ENCODE results near the gene THBD. TPM values are rescaled to one million over a fixed set of nuclear protein-coding genes. Genes with fewer than 3 reads are reported as not detected.
A peak's percentile ranks its signal among the peaks of the same experiment; 100 is the strongest.

THBD gene
- total RNA-seq, 1 experiment from 2014 or later, result 4.2 TPM

- Histone ChIP-seq H3K4me3 (no peak overlapping the region), H3K27ac (no peak overlapping the region), H3K9me3 (replicated peaks) (no peaks in the 10 kb centered on the region), H3K36me3 (no peaks in the 10 kb centered on the region), H3K27me3 (replicated peaks) (no peaks in the 10 kb centered on the region), H3K4me1 (replicated peaks) (peaks cover 56% of the 10 kb centered on the region)
- no peak for DNase-seq (ENCODE audit: low read depth in 1 of 2, low spot score in 2 of 2)
Observed at GRCh38 chr20:23063168-23063567, 13.7 kb upstream of the THBD start.

- no peak overlapping the region for H3K27ac ChIP-seq
- no peaks in the 10 kb centered on the region for H3K36me3 ChIP-seq
- H3K27me3 ChIP-seq (replicated peaks), result no peaks in the 10 kb centered on the region
- no peak overlapping the region for H3K4me3 ChIP-seq
- no peak for DNase-seq (ENCODE audit: low read depth in 1 of 2, low spot score in 2 of 2)
- H3K4me1 ChIP-seq (replicated peaks), result peaks cover 56% of the 10 kb centered on the region
- H3K9me3 ChIP-seq (replicated peaks), result no peaks in the 10 kb centered on the region
Observed at GRCh38 chr20:23062632-23063031, 13.2 kb upstream of the THBD start.

- Histone ChIP-seq H3K36me3 (no peaks in the 10 kb centered on the region), H3K4me1 (replicated peaks) (peaks cover 56% of the 10 kb centered on the region), H3K4me3 (no peak overlapping the region), H3K9me3 (replicated peaks) (no peaks in the 10 kb centered on the region), H3K27ac (peak overlapping the region; percentile 63), H3K27me3 (replicated peaks) (no peaks in the 10 kb centered on the region)
- DNase-seq (ENCODE audit: low read depth in 1 of 2, low spot score in 2 of 2), result peak; percentile 76 to 81
Observed at GRCh38 chr20:23061734-23062561, 12.5 kb upstream of the THBD start.

- H3K9me3 ChIP-seq (replicated peaks), result no peaks in the 10 kb centered on the region
- no peaks in the 10 kb centered on the region for H3K36me3 ChIP-seq
- no peak overlapping the region for H3K4me3 ChIP-seq
- peak overlapping the region; percentile 63 for H3K27ac ChIP-seq
- H3K27me3 ChIP-seq (replicated peaks), result no peaks in the 10 kb centered on the region
- no peak for DNase-seq (ENCODE audit: low read depth in 1 of 2, low spot score in 2 of 2)
- peaks cover 55% of the 10 kb centered on the region for H3K4me1 ChIP-seq (replicated peaks)
Observed at GRCh38 chr20:23061262-23061661, 11.8 kb upstream of the THBD start.

GRCh38 chr20:23060629-23061028 lies 11.2 kb upstream of the THBD start:
- peak; percentile 38 to 56 for DNase-seq (ENCODE audit: low read depth in 1 of 2, low spot score in 2 of 2)
- Histone ChIP-seq H3K4me1 (replicated peaks) (peaks cover 49% of the 10 kb centered on the region), H3K27me3 (replicated peaks) (no peaks in the 10 kb centered on the region; the same call in 1 of the 2 replicates), H3K36me3 (no peaks in the 10 kb centered on the region), H3K27ac (peak overlapping the region; percentile 63), H3K4me3 (no peak overlapping the region), H3K9me3 (replicated peaks) (no peaks in the 10 kb centered on the region)

- DNase-seq (ENCODE audit: low read depth in 1 of 2, low spot score in 2 of 2), result no peak
- H3K4me3 ChIP-seq, result no peak overlapping the region
- no peaks in the 10 kb centered on the region; the same call in 1 of the 2 replicates for H3K27me3 ChIP-seq (replicated peaks)
- no peaks in the 10 kb centered on the region for H3K9me3 ChIP-seq (replicated peaks)
- H3K27ac ChIP-seq, result no peak overlapping the region
- peaks cover 41% of the 10 kb centered on the region for H3K4me1 ChIP-seq (replicated peaks)
- H3K36me3 ChIP-seq, result no peaks in the 10 kb centered on the region
Observed at GRCh38 chr20:23059846-23060245, 10.4 kb upstream of the THBD start.

GRCh38 chr20:23059001-23059400 lies 9.5 kb upstream of the THBD start:
- Histone ChIP-seq H3K27ac (no peak overlapping the region), H3K4me3 (no peak overlapping the region), H3K27me3 (replicated peaks) (no peaks in the 10 kb centered on the region; the same call in 1 of the 2 replicates), H3K36me3 (no peaks in the 10 kb centered on the region), H3K4me1 (replicated peaks) (peaks cover 36% of the 10 kb centered on the region), H3K9me3 (replicated peaks) (no peaks in the 10 kb centered on the region)
- no peak for DNase-seq (ENCODE audit: low read depth in 1 of 2, low spot score in 2 of 2)

- H3K9me3 ChIP-seq (replicated peaks), result no peaks in the 10 kb centered on the region
- no peak overlapping the region for H3K27ac ChIP-seq
- no peak for DNase-seq (ENCODE audit: low read depth in 1 of 2, low spot score in 2 of 2)
- no peaks in the 10 kb centered on the region; the same call in 1 of the 2 replicates for H3K27me3 ChIP-seq (replicated peaks)
- no peaks in the 10 kb centered on the region for H3K36me3 ChIP-seq
- H3K4me1 ChIP-seq (replicated peaks), result peaks cover 31% of the 10 kb centered on the region
- no peak overlapping the region for H3K4me3 ChIP-seq
Observed at GRCh38 chr20:23058240-23058639, 8.8 kb upstream of the THBD start.

GRCh38 chr20:23052904-23053303 lies 3.4 kb upstream of the THBD start:
- Histone ChIP-seq H3K4me3 (no peak overlapping the region), H3K9me3 (replicated peaks) (no peaks in the 10 kb centered on the region), H3K27me3 (replicated peaks) (peaks cover under 1% of the 10 kb centered on the region; the same call in 1 of the 2 replicates), H3K27ac (no peak overlapping the region), H3K36me3 (no peaks in the 10 kb centered on the region), H3K4me1 (replicated peaks) (peaks cover 34% of the 10 kb centered on the region)
- no peak for DNase-seq (ENCODE audit: low read depth in 1 of 2, low spot score in 2 of 2)

- no peaks in the 10 kb centered on the region for H3K9me3 ChIP-seq (replicated peaks)
- H3K36me3 ChIP-seq, result no peaks in the 10 kb centered on the region
- H3K4me3 ChIP-seq, result peak overlapping the region; percentile 39
- DNase-seq (ENCODE audit: low read depth in 1 of 2, low spot score in 2 of 2), result peak; percentile 81 to 82
- peaks cover 10% of the 10 kb centered on the region; the same call in 1 of the 2 replicates for H3K27me3 ChIP-seq (replicated peaks)
- peak overlapping the region; percentile 60 for H3K27ac ChIP-seq
- H3K4me1 ChIP-seq (replicated peaks), result peaks cover 43% of the 10 kb centered on the region
Observed at GRCh38 chr20:23050847-23051627, 1.6 kb upstream of the THBD start.

GRCh38 chr20:23050076-23050838 lies 785 bp upstream of the THBD start:
- H3K4me3 ChIP-seq, result peak overlapping the region; percentile 39
- H3K9me3 ChIP-seq (replicated peaks), result no peaks in the 10 kb centered on the region
- no peaks in the 10 kb centered on the region for H3K36me3 ChIP-seq
- H3K27me3 ChIP-seq (replicated peaks), result peaks cover 10% of the 10 kb centered on the region; the same call in 1 of the 2 replicates
- DNase-seq (ENCODE audit: low read depth in 1 of 2, low spot score in 2 of 2), result peak; percentile 52 to 54
- H3K4me1 ChIP-seq (replicated peaks), result peaks cover 44% of the 10 kb centered on the region
- H3K27ac ChIP-seq, result no peak overlapping the region

GRCh38 chr20:23048283-23049200 lies 930 bp downstream of the THBD start:
- DNase-seq (ENCODE audit: low read depth in 1 of 2, low spot score in 2 of 2), result peak; percentile 53 to 60
- no peaks in the 10 kb centered on the region for H3K36me3 ChIP-seq
- H3K4me1 ChIP-seq (replicated peaks), result peaks cover 44% of the 10 kb centered on the region
- H3K4me3 ChIP-seq, result peak overlapping the region; percentile 39
- H3K27ac ChIP-seq, result no peak overlapping the region
- no peaks in the 10 kb centered on the region for H3K9me3 ChIP-seq (replicated peaks)
- peaks cover 10% of the 10 kb centered on the region; the same call in 1 of the 2 replicates for H3K27me3 ChIP-seq (replicated peaks)

All from SJSA1 (cell line).